ENCODE measurements around the gene LRRC27. TPM values are rescaled to one million over a fixed set of nuclear protein-coding genes. Genes with fewer than 3 reads are reported as not detected.
A peak's percentile ranks its signal among the peaks of the same experiment; 100 is the strongest.

Gene LRRC27
- polyA plus RNA-seq, 3 donors, result 3.6 to 12.8 (median 3.6) TPM

- peak overlapping the region in 1 of 3 experiments; percentile 68 for H3K4me3 ChIP-seq (replicated peaks in 1 of 3; ENCODE audit: low read depth in 2 of 3, low read length in 3 of 3)
- H3K27me3 ChIP-seq (ENCODE audit: control insufficient read depth in 2 of 2, insufficient read depth in 2 of 2, low read length in 2 of 2), result no peaks in the 10 kb centered on the region
- peak overlapping the region; percentile 69 for H3K9ac ChIP-seq (ENCODE audit: insufficient read depth, low read length, poor library complexity, severe bottlenecking)
- H3K4me3 Mint-ChIP-seq, result peak overlapping the region in 1 of 2 donors; percentile 87
- peaks cover 0 to 4% (median 1%) of the 10 kb centered on the region in 3 donors for H3K27me3 Mint-ChIP-seq (ENCODE audit: low read depth in 3 of 3)
- no peaks in the 10 kb centered on the region for H3K9me3 ChIP-seq (replicated peaks in 1 of 2; ENCODE audit: control insufficient read depth in 1 of 2, insufficient read depth in 1 of 2, low read length in 2 of 2)
- TF ChIP-seq, protein P1, sequence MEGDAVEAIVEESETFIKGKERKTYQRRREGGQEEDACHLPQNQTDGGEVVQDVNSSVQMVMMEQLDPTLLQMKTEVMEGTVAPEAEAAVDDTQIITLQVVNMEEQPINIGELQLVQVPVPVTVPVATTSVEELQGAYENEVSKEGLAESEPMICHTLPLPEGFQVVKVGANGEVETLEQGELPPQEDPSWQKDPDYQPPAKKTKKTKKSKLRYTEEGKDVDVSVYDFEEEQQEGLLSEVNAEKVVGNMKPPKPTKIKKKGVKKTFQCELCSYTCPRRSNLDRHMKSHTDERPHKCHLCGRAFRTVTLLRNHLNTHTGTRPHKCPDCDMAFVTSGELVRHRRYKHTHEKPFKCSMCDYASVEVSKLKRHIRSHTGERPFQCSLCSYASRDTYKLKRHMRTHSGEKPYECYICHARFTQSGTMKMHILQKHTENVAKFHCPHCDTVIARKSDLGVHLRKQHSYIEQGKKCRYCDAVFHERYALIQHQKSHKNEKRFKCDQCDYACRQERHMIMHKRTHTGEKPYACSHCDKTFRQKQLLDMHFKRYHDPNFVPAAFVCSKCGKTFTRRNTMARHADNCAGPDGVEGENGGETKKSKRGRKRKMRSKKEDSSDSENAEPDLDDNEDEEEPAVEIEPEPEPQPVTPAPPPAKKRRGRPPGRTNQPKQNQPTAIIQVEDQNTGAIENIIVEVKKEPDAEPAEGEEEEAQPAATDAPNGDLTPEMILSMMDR (IDR thresholded peaks at IDR 0.05), result no peak
- peaks cover 37% of the 10 kb centered on the region for H4K20me1 ChIP-seq (ENCODE audit: insufficient read depth, low read length)
- WGBS (ENCODE audit: insufficient coverage), result 87% methylated on average over 25 of the region's 27 CpGs
- H3K79me2 ChIP-seq (ENCODE audit: insufficient read depth, low read length), result peaks cover 87% of the 10 kb centered on the region
- H3K36me3 ChIP-seq (replicated peaks in 1 of 2; ENCODE audit: control insufficient read depth in 1 of 2, insufficient read depth in 2 of 2, low read length in 2 of 2), result peaks cover 28 to 29% of the 10 kb centered on the region in 2 donors
- no peaks in the 10 kb centered on the region for H3K9me3 Mint-ChIP-seq
- H2AFZ ChIP-seq (ENCODE audit: insufficient read depth, low read depth, low read length, poor library complexity, severe bottlenecking), result no peak overlapping the region
- H3K36me3 Mint-ChIP-seq, result peaks cover 29 to 56% of the 10 kb centered on the region in 2 donors
- peaks cover 58 to 64% of the 10 kb centered on the region in 2 donors for H3K4me1 ChIP-seq (ENCODE audit: control insufficient read depth in 1 of 2, insufficient read depth in 2 of 2, low read length in 2 of 2)
- no peak for DNase-seq
- peaks cover 56% of the 10 kb centered on the region for H3K4me1 Mint-ChIP-seq
- no peak overlapping the region for H3K27ac Mint-ChIP-seq
- H3K4me2 ChIP-seq (replicated peaks; ENCODE audit: extremely low read depth, low read length, poor library complexity, severe bottlenecking), result peak overlapping the region; percentile 78
- peak overlapping the region; percentile 20 to 73 for H3K27ac ChIP-seq (ENCODE audit: low read depth in 1 of 2, low read length in 2 of 2)
- intact Hi-C loops (cut with micrococcal nuclease), result no loop called here
These were observed 77.1 kb downstream of the LRRC27 start for GRCh38 chr10:132408823-132409666.

- H3K27ac ChIP-seq (ENCODE audit: low read depth in 1 of 2, low read length in 2 of 2), result no peak overlapping the region
- no peak overlapping the region for H3K4me2 ChIP-seq (replicated peaks; ENCODE audit: extremely low read depth, low read length, poor library complexity, severe bottlenecking)
- intact Hi-C loops (cut with micrococcal nuclease), result loop anchor here in 1 of 2 donors (5.0 kb wide), 1 partner anchor 38 kb away; no protein-coding TSS in a partner anchor
- H2AFZ ChIP-seq (ENCODE audit: insufficient read depth, low read depth, low read length, poor library complexity, severe bottlenecking), result no peak overlapping the region
- H3K36me3 ChIP-seq (replicated peaks in 1 of 2; ENCODE audit: control insufficient read depth in 1 of 2, insufficient read depth in 2 of 2, low read length in 2 of 2), result peaks cover 28 to 35% of the 10 kb centered on the region in 2 donors
- TF ChIP-seq, protein P1 (IDR thresholded peaks at IDR 0.05), result no peak
- peaks cover 32% of the 10 kb centered on the region for H4K20me1 ChIP-seq (ENCODE audit: insufficient read depth, low read length)
- peaks cover 58 to 64% of the 10 kb centered on the region in 2 donors for H3K4me1 ChIP-seq (ENCODE audit: control insufficient read depth in 1 of 2, insufficient read depth in 2 of 2, low read length in 2 of 2)
- H3K9me3 ChIP-seq (replicated peaks in 1 of 2; ENCODE audit: control insufficient read depth in 1 of 2, insufficient read depth in 1 of 2, low read length in 2 of 2), result no peaks in the 10 kb centered on the region
- H3K79me2 ChIP-seq (ENCODE audit: insufficient read depth, low read length), result peaks cover 88% of the 10 kb centered on the region
- H3K27me3 Mint-ChIP-seq (ENCODE audit: low read depth in 3 of 3), result peaks cover 0 to 4% (median 1%) of the 10 kb centered on the region in 3 donors
- H3K4me3 ChIP-seq (replicated peaks in 1 of 3; ENCODE audit: low read depth in 2 of 3, low read length in 3 of 3), result no peak overlapping the region
- peaks cover 58% of the 10 kb centered on the region for H3K4me1 Mint-ChIP-seq
- peaks cover 33 to 56% of the 10 kb centered on the region in 2 donors for H3K36me3 Mint-ChIP-seq
- H3K9me3 Mint-ChIP-seq, result no peaks in the 10 kb centered on the region
- H3K27me3 ChIP-seq (ENCODE audit: control insufficient read depth in 2 of 2, insufficient read depth in 2 of 2, low read length in 2 of 2), result no peaks in the 10 kb centered on the region
- no peak for DNase-seq
- H3K27ac Mint-ChIP-seq, result no peak overlapping the region
- WGBS (ENCODE audit: insufficient coverage), result 81% methylated on average over 3 of the region's 4 CpGs
- no peak overlapping the region for H3K9ac ChIP-seq (ENCODE audit: insufficient read depth, low read length, poor library complexity, severe bottlenecking)
- no peak overlapping the region for H3K4me3 Mint-ChIP-seq
These were observed 77.7 kb downstream of the LRRC27 start for GRCh38 chr10:132409667-132410028.
